Measurements from ENCODE around the gene RMI2.

DNA sequence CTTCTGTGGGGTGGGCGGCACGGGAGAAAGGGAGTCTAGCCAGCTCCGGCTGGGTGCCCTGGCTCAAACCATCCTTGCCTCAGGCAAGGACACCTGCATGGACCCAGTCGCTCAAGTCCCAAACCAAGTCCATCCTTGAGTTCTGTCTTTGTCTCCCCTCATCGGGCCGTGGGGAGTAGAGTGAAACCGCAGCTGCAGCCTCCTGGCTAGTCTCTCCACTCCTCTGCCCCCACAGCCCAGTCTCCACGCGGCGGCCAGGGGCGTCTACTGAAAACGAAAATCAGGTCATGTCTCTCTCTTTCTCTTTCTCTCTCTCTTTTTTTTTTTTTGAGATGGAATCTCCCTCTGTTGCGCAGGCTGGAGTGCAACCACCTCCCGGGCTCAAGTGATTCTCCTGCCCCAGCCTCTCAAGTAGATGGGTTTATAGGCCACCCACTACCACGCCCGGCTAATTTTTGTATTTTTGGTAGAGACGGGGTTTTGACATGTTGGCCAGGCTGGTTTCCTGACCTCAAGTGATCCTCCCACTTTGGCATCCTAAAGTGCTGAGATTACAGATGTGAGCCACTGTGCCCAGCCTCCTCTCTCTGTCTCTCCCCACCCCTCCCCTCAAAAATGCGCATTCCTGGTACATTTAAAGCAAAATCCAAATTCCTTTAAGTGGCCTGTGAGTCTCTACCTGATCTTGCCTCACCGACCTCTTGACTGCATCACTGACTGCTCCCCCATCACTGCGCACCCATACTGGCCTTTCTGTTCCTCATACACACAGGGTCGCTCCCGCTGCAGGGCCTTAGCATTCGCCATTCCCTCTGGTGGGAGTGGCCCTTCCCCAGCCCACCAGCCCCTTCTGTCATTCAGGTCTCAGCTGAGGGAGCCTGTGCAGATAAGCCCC is 17.7 kb upstream of the RMI2 start:
- TF ChIP-seq KDM1A (IDR thresholded peaks at IDR 0.05; ENCODE audit: low read depth): no peak
- no peak for TF ChIP-seq CTCF (IDR thresholded peaks at IDR 0.05)
- TF ChIP-seq NR3C1 (IDR thresholded peaks at IDR 0.05): no peak
- TF ChIP-seq POLR2A (IDR thresholded peaks at IDR 0.05; ENCODE audit: low read length): no peak
- no peak for TF ChIP-seq MAX (IDR thresholded peaks at IDR 0.05)
- no peak for TF ChIP-seq TFCP2L1 (CRISPR knock-in tag; IDR thresholded peaks at IDR 0.05)
- no peak for TF ChIP-seq RFX5 (IDR thresholded peaks at IDR 0.05)
- TF ChIP-seq SMC3 (IDR thresholded peaks at IDR 0.05): no peak
- TF ChIP-seq CBX2 (IDR thresholded peaks at IDR 0.05; ENCODE audit: borderline replicate concordance, low read depth): no peak
- no peak for TF ChIP-seq PBX3 (IDR thresholded peaks at IDR 0.05)
- no peak for TF ChIP-seq RAD21 (conservative IDR thresholded peaks at IDR 0.05 in 1 of 2, IDR thresholded peaks at IDR 0.05 in 1 of 2)
- TF ChIP-seq NFE2L2 (conservative IDR thresholded peaks at IDR 0.05; ENCODE audit: low read length): no peak
- no peak for TF ChIP-seq CHD4 (IDR thresholded peaks at IDR 0.05; ENCODE audit: borderline replicate concordance)
